Head of caudate nucleus (tissue), 42 donors: Measurements from ENCODE around the gene TTPAL.
"Not testable (repeated sequence)": the region's sequence is repeated elsewhere in the genome, so short reads cannot be mapped to it uniquely, and the experiment has no call there.

ENCODE experiments used
- DNase-seq, 42 donors: peaks; one replicate each; pipeline versions ENCODE4 v3.0.0 to v3.0.0-alpha.2; 2020 to 2021; ENCODE audit warnings: mixed read lengths in 7 of 42
- intact Hi-C: fragments of 100-400 bp; cut with DNase I; formaldehyde crosslinking; loops from one replicate; pipeline ENCODE4 v1.15.0; 2022

TTPAL gene

GRCh38 chr20:44463466-44463865, 12.2 kb upstream of the TTPAL start:
- DNase-seq: no peak
- intact Hi-C loops: no loop called here

GRCh38 chr20:44464514-44464913, 11.2 kb upstream of the TTPAL start:
- intact Hi-C loops: no loop called here
- no peak for DNase-seq

- DNase-seq: no peak
- intact Hi-C loops: no loop called here
These were observed 10.6 kb upstream of the TTPAL start for GRCh38 chr20:44465001-44465560.

GRCh38 chr20:44467289-44467883, 8.3 kb upstream of the TTPAL start:
- intact Hi-C loops: no loop called here
- DNase-seq: no peak

- intact Hi-C loops: no loop called here
- no peak for DNase-seq
These were observed 7.5 kb upstream of the TTPAL start for GRCh38 chr20:44468044-44468782.

- intact Hi-C loops: loop anchor here (10.0 kb wide), 1 partner anchor 134 kb away; no protein-coding TSS in a partner anchor
- no peak for DNase-seq
These were observed 5.3 kb upstream of the TTPAL start for GRCh38 chr20:44470327-44470726.

- DNase-seq: no peak
- intact Hi-C loops: loop anchor here (10.0 kb wide), 1 partner anchor 133 kb away; no protein-coding TSS in a partner anchor
These were observed 4.2 kb upstream of the TTPAL start for GRCh38 chr20:44471481-44471882.

DNA sequence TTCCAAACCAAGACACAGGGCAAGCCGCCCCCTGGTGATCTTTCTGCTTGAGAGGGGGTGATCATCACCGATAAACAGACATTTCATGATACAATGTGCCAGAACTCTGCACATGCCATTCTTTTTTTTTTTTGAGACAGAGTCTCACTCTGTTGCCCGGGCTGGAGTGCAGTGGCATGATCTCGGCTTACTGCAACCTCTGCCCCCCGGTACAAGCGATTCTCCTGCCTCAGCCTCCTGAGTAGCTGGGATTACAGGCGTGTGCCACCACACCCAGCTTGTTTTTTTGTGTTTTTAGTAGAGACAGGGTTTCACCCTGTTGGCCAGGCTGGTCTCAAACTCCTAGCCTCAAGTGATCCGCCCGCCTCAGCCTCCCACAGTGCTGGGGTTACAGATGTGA, 3.4 kb upstream of the TTPAL start:
- intact Hi-C loops: loop anchor here (10.0 kb wide), 1 partner anchor 133 kb away; no protein-coding TSS in a partner anchor
- DNase-seq: not testable (repeated sequence)

DNA sequence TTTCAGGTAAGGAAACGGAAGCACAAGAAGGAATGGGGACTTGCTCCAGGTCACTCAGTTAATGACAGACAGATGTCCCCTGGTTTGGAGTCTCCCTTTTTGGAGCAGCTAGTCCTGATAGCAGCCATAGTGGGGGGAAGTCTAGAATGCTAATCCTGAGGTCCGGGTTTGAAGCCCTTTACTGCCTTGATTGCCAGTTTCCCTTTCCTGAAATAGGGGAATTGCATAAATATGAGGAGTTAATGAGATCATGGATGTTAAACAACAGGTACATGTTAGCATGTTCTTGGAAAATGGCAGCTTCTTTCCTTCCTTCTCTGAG, 341 bp upstream of the TTPAL start:
- intact Hi-C loops: loop anchor here (5.0 to 10.0 kb wide), 2 partner anchors 129 to 177 kb away; partner anchors contain the start of gene ADA
- DNase-seq: no peak

- intact Hi-C loops: loop anchor here (5.0 to 10.0 kb wide), 2 partner anchors 128 to 175 kb away; partner anchors contain the start of gene ADA
- DNase-seq: no peak
These were observed 1.5 kb downstream of the TTPAL start for GRCh38 chr20:44477151-44477550.

DNA sequence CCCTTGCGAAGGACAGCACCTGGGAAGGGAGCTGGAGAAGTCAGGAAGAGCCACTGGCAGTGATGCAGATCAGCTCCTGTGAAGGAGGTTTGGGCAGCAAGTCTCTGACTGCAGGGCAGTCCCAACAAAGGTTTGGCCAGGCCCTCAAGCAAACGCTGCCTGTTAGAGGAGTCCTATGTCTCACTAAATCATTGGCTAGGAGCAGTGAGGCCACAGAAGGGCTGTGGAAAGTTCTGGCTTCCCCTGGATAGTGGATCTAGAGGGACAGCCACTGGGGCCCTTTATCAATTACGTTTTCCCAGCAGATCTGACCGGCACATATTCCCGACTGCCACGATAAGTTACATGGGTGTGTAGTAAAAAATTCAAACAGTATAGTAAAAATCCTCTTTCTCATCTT, 2.5 kb downstream of the TTPAL start:
- no peak for DNase-seq
- intact Hi-C loops: loop anchor here (5.0 to 10.0 kb wide), 2 partner anchors 127 to 174 kb away; partner anchors contain the start of gene ADA

- intact Hi-C loops: loop anchor here (5.0 to 10.0 kb wide), 2 partner anchors 125 to 173 kb away; partner anchors contain the start of gene ADA
- DNase-seq: no peak
These were observed 4.0 kb downstream of the TTPAL start for GRCh38 chr20:44479643-44480042.

GRCh38 chr20:44480097-44480496, 4.4 kb downstream of the TTPAL start:
- no peak for DNase-seq
- intact Hi-C loops: no loop called here

GRCh38 chr20:44481719-44482416, 6.2 kb downstream of the TTPAL start:
- intact Hi-C loops: no loop called here
- DNase-seq: no peak

GRCh38 chr20:44483112-44483511, 7.4 kb downstream of the TTPAL start:
- intact Hi-C loops: no loop called here
- DNase-seq: no peak

DNA sequence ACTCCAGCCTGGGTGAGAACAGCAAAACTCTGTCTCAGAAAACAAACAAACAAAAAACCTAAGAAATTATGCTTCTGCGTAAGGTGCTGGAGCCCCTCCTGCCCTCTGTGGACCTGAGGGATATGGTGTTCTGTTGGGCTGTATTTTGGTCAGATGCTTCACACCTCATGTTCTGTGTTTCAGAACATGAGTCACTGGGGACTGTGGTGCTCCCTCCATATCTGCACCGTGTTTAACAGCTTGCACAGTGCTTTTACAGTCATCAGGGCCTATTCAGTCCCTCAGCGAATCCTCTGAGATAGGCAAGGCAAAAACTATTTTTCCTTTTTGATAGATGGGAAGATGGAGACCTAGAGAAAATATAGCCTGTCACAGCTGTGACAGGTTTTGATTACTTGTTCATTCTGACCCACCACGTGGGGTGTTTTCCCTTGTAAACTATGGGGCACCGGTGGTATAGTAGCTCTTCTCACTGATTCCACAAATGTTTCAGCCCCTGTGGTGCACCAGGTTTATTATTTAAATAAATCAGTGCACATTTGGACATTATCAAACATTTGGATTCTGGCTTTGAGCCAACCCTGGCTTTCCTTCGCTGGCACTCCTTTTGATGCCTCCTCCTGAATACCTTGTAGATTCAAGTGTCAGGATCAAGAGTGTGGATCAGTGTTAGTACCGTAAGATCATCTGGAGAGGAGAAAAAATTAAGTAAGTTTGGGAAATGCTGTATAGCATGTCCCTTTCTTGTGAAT, 9.6 kb downstream of the TTPAL start:
- intact Hi-C loops: no loop called here
- DNase-seq: no peak

GRCh38 chr20:44485830-44486198, 10.1 kb downstream of the TTPAL start:
- intact Hi-C loops: no loop called here
- no peak for DNase-seq

DNA sequence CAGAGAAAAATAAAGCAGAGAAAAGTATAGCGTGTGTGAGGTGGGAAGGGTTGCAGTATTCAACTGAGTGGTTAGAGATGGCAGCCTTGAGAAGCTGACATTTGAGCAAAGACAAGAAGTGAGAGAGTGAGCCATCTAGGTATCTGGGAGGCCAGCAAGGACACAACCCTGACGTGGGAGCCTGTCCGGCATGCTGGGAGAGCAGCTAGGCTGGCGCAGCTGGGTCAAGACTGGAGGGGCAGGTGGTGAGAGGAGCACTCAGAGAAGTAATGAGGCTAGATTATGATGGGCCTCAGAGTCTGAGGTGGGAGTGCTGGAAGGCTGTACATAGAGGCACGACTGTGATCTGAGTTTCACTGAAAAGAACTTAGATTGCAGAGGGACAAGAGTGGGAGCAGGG, 12.9 kb downstream of the TTPAL start:
- intact Hi-C loops: no loop called here
- no peak for DNase-seq

DNA sequence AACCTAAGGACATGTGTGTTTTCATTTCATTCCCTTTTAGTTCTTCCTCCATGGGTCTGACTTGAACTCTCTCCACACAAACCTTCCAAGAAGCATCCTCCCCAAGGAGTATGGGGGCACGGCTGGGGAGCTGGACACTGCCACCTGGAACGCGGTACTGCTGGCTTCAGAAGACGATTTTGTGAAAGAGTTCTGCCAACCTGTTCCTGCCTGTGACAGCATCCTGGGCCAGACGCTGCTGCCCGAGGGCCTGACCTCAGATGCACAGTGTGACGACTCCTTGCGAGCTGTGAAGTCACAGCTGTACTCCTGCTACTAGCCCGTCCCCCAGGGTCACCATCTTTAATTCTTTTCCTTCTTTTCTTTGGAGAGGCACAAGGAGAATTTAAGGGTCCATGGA, 13.5 kb downstream of the TTPAL start:
- intact Hi-C loops: no loop called here
- no peak for DNase-seq
